Dermis blood vessel endothelial cell (primary cell): ENCODE results near the gene DUSP15. TPM values are rescaled to one million over a fixed set of nuclear protein-coding genes. Genes with fewer than 3 reads are reported as not detected.
A peak's percentile ranks its signal among the peaks of the same experiment; 100 is the strongest.
"Not testable (repeated sequence)": the region's sequence is repeated elsewhere in the genome, so short reads cannot be mapped to it uniquely, and the experiment has no call there.

Experiments
- DNase-seq: peaks from one replicate; pipeline ENCODE4 v3.0.0; 2010
- total RNA-seq: library from RNA; depleted of rRNA; stranded (reverse); fragments of >200 nt; gene quantifications from 2 replicates; pipeline ENCODE4 v1.2.3, GENCODE V29; 2014

The DUSP15 gene
- total RNA-seq, 1 donor from 2014 or later, result 0.34 TPM

DNA sequence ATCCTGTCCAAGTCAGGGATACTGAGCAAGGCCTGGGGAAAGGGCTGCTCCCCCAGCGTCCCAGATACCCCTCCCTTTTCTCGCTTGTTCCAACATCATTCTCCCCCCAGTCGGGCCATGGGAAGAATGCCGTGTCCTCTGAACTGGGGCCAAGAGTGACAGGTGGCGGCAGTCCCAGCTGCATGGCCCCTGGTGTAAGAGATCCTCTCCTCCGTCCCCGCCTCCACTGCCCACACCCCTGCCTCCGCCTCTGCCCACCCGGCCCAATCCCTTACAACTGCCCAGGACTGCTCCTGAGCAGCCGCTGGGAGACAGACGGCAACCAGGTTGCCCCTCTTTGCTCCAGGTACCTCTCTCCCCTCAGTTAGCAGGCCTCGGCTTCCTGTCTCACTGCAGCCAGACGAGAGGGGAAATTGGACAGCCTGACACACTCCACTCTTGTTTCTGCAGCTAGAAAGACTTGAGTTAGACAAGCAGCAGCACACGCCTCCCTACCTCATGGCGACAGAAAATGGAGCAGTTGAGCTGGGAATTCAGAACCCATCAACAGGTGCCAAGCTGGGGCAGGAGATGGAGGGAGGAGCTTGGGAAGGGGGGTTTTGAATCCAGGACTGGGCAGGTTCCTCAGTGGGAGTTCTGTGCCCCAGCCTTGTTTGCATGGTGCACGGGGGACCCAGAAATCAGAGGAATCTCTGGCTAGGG is 51.1 kb downstream of the DUSP15 start, which contains the start of gene MYLK2:
Gene MYLK2 (plus strand): TSS at position 274 of the 702 bp plus-strand sequence. CDS start 225 bp downstream, at position 499.
- DNase-seq, result no peak

- DNase-seq, result no peak
These were observed 51.9 kb downstream of the DUSP15 start for GRCh38 chr20:31818376-31818908.

DNA sequence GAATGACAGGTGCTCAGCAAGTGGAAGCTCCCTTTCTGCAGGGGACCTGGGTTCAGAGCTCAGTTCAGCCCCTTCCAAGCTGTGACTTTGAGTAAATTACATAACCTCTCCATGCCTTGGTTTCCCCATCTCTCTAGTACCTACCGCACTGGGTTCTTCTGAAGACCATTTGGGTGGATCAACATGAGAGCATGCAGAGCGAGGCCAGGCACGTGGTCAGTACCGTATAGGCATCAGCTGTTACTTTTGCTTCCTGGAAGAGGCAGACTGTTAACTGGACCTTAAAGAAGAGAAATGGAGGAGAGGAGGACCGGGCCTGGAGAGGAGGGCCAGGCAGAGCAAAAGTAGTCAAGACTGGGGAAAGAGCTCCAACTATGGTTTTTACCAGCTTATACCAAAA is 52.9 kb downstream of the DUSP15 start:
- no peak for DNase-seq

GRCh38 chr20:31816221-31816620 is 54.1 kb downstream of the DUSP15 start:
- DNase-seq, result no peak

DNA sequence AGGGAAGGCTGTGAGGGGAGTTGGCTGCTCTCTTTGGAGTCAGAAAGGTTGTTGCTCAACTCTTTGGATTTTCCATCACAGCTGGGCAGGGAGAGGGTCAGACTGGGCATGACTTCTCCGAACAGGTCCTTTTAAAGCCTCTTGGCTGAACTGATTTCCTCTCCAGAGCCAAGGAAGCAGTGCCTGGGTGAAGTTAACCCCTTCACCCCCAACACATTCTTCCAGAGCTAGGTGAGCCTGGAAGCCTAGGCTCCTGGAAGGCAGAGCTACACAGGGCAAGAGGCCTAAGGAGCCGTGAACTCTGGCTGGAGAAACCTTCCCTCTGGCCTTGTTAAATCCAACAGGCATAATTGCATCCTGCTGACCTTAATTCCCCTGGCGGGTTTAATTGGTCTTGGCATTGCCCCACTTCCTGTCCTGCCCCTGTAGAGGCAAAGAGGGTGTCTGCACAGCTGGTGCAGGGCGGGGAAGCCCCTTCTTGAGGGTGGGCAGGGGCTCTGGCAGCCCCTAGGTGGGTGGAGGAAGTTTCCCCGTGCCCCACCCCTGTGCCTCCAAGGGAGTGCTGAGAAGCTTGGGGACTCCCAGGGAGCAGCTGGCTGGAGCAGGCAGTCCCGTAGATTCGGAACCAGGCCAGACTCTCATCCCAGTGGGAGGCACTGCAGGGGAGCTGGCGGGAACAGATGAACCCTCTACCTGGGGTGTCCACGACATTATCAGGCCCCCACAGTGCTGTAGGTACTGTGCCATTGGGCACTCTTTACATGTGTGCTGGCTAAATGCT is 54.7 kb downstream of the DUSP15 start:
- no peak for DNase-seq

- not testable (repeated sequence) for DNase-seq
These were observed 56.2 kb downstream of the DUSP15 start for GRCh38 chr20:31814142-31814541.

GRCh38 chr20:31813611-31814010 is 56.7 kb downstream of the DUSP15 start:
- DNase-seq, result no peak

GRCh38 chr20:31811796-31812728 is 58.3 kb downstream of the DUSP15 start:
- DNase-seq, result peak; percentile 56

GRCh38 chr20:31811198-31811597 is 59.1 kb downstream of the DUSP15 start:
- no peak for DNase-seq

Other genes starting within 250 kb of the DUSP15 start
- gene COX4I2, start 232.6 kb downstream of the DUSP15 start, total RNA-seq, result not detected in 2 replicates
- gene BCL2L1, start 147.7 kb downstream of the DUSP15 start, total RNA-seq, result 46.1 and 62.9 TPM in 2 replicates
- 16.5 and 81.7 TPM in 2 replicates for gene TPX2, start 131.2 kb downstream of the DUSP15 start, total RNA-seq
- gene MYLK2, start 51.2 kb downstream of the DUSP15 start, total RNA-seq, result 8.5 and 8.7 TPM in 2 replicates
- gene FOXS1, start 24.9 kb downstream of the DUSP15 start, total RNA-seq, result 0.09 TPM in 1 of 2 replicates, not detected in the other
- 0.14 TPM in 1 of 2 replicates, not detected in the other for gene TTLL9, start 107 bp upstream of the DUSP15 start, total RNA-seq
- 4.4 and 5.2 TPM in 2 replicates for gene PDRG1, start 81.5 kb upstream of the DUSP15 start, total RNA-seq
- gene XKR7, start 97.6 kb upstream of the DUSP15 start, total RNA-seq, result under 0.01 TPM in 1 of 2 replicates, not detected in the other
- 31.1 and 35.5 TPM in 2 replicates for gene CCM2L, start 139.9 kb upstream of the DUSP15 start, total RNA-seq
- gene HCK, start 181.7 kb upstream of the DUSP15 start, total RNA-seq, result not detected in 2 replicates
- 33.5 and 41.3 TPM in 2 replicates for gene TM9SF4, start 239.2 kb upstream of the DUSP15 start, total RNA-seq